HT1080 (cell line): ENCODE results near the gene MASP1. TPM values are rescaled to one million over a fixed set of nuclear protein-coding genes. Genes with fewer than 3 reads are reported as not detected.
"Not testable (repeated sequence)": the region's sequence is repeated elsewhere in the genome, so short reads cannot be mapped to it uniquely, and the experiment has no call there.

ENCODE experiments used
- DNase-seq: peaks from one replicate; pipeline ENCODE4 v3.0.0-alpha.2; 2015; ENCODE audit warnings: low read depth
- total RNA-seq: library from RNA; depleted of rRNA; stranded (reverse); fragments of >200 nt; shearing (Covaris generic); gene quantifications from 2 replicates; pipeline ENCODE4 v1.2.3, GENCODE V29; 2014

Gene MASP1
- total RNA-seq, 1 experiment from 2014 or later, result 1.3 TPM

GRCh38 chr3:187265461-187265955 is 26.0 kb downstream of the MASP1 start:
- no peak for DNase-seq

GRCh38 chr3:187264911-187265310 is 26.6 kb downstream of the MASP1 start:
- DNase-seq, result no peak

GRCh38 chr3:187264021-187264420 is 27.5 kb downstream of the MASP1 start:
- DNase-seq, result no peak

GRCh38 chr3:187263270-187263669 is 28.3 kb downstream of the MASP1 start:
- DNase-seq, result no peak

- no peak for DNase-seq
Observed at GRCh38 chr3:187262360-187262759, 29.2 kb downstream of the MASP1 start.

GRCh38 chr3:187261541-187261969 is 30.0 kb downstream of the MASP1 start:
- DNase-seq, result peak; percentile 10

GRCh38 chr3:187259171-187259570 is 32.4 kb downstream of the MASP1 start:
- DNase-seq, result no peak

- no peak for DNase-seq
Observed at GRCh38 chr3:187257992-187258692, 33.4 kb downstream of the MASP1 start.

GRCh38 chr3:187257471-187257870 is 34.1 kb downstream of the MASP1 start:
- DNase-seq, result no peak

GRCh38 chr3:187256051-187256616 is 35.4 kb downstream of the MASP1 start:
- DNase-seq, result no peak

GRCh38 chr3:187255314-187255713 is 36.2 kb downstream of the MASP1 start:
- DNase-seq, result no peak

GRCh38 chr3:187252311-187252710 is 39.2 kb downstream of the MASP1 start:
- DNase-seq, result no peak

GRCh38 chr3:187251599-187251998 is 39.9 kb downstream of the MASP1 start:
- DNase-seq, result no peak

- peak; percentile 23 for DNase-seq
Observed at GRCh38 chr3:187247398-187247797, 44.1 kb downstream of the MASP1 start.

- DNase-seq, result no peak
Observed at GRCh38 chr3:187243933-187244524, 47.5 kb downstream of the MASP1 start.

- DNase-seq, result no peak
Observed at GRCh38 chr3:187242900-187243299, 48.6 kb downstream of the MASP1 start.

GRCh38 chr3:187242435-187242834 is 49.1 kb downstream of the MASP1 start:
- DNase-seq, result no peak

- DNase-seq, result not testable (repeated sequence)
Observed at GRCh38 chr3:187238835-187239234, 52.7 kb downstream of the MASP1 start.

GRCh38 chr3:187238239-187238638 is 53.3 kb downstream of the MASP1 start:
- DNase-seq, result no peak

- no peak for DNase-seq
Observed at GRCh38 chr3:187237741-187238140, 53.8 kb downstream of the MASP1 start.

GRCh38 chr3:187236962-187237361 is 54.6 kb downstream of the MASP1 start:
- DNase-seq, result no peak

GRCh38 chr3:187230011-187230410 is 61.5 kb downstream of the MASP1 start:
- DNase-seq, result no peak

- DNase-seq, result no peak
Observed at GRCh38 chr3:187228740-187229139, 62.8 kb downstream of the MASP1 start.
